GM21367 (cell line): ENCODE data around the gene TBC1D19.
"Not testable (repeated sequence)": the region's sequence is repeated elsewhere in the genome, so short reads cannot be mapped to it uniquely, and the experiment has no call there.

Experiments used
- ATAC-seq: cut with Tn5 transposase; IDR thresholded peaks from one replicate; pipeline ENCODE4 v1.9.1; 2021; ENCODE audit not compliant: unreplicated experiment

TBC1D19 gene

GRCh38 chr4:26679040-26679695 lies 95.3 kb downstream of the TBC1D19 start:
- not testable (repeated sequence) for ATAC-seq

GRCh38 chr4:26682436-26682835 lies 98.6 kb downstream of the TBC1D19 start:
- ATAC-seq, result no peak

- ATAC-seq, result no peak
Measured at GRCh38 chr4:26685250-26685649, 101.4 kb downstream of the TBC1D19 start.

- ATAC-seq, result no peak
Measured at GRCh38 chr4:26687728-26688127, 103.8 kb downstream of the TBC1D19 start.

- no peak for ATAC-seq
Measured at GRCh38 chr4:26690506-26690905, 106.6 kb downstream of the TBC1D19 start.

- ATAC-seq, result no peak
Measured at GRCh38 chr4:26692014-26692726, 108.3 kb downstream of the TBC1D19 start.

GRCh38 chr4:26694131-26694530 lies 110.2 kb downstream of the TBC1D19 start:
- not testable (repeated sequence) for ATAC-seq

- ATAC-seq, result no peak
Measured at GRCh38 chr4:26700110-26700509, 116.2 kb downstream of the TBC1D19 start.

GRCh38 chr4:26701095-26701494 lies 117.2 kb downstream of the TBC1D19 start:
- no peak for ATAC-seq

GRCh38 chr4:26701786-26702227 lies 117.9 kb downstream of the TBC1D19 start:
- no peak for ATAC-seq

- ATAC-seq, result no peak
Measured at GRCh38 chr4:26707342-26707741, 123.5 kb downstream of the TBC1D19 start.

GRCh38 chr4:26709246-26709645 lies 125.4 kb downstream of the TBC1D19 start:
- ATAC-seq, result no peak

- ATAC-seq, result no peak
Measured at GRCh38 chr4:26713563-26714151, 129.8 kb downstream of the TBC1D19 start.

GRCh38 chr4:26715636-26716242 lies 131.9 kb downstream of the TBC1D19 start:
- ATAC-seq, result no peak

GRCh38 chr4:26717332-26717731 lies 133.4 kb downstream of the TBC1D19 start:
- no peak for ATAC-seq

GRCh38 chr4:26719954-26720552 lies 136.2 kb downstream of the TBC1D19 start:
- ATAC-seq, result no peak

- no peak for ATAC-seq
Measured at GRCh38 chr4:26721685-26722084, 137.8 kb downstream of the TBC1D19 start.

- ATAC-seq, result peak; percentile 91
Measured at GRCh38 chr4:26723216-26723615, 139.3 kb downstream of the TBC1D19 start.

GRCh38 chr4:26724534-26724933 lies 140.7 kb downstream of the TBC1D19 start:
- ATAC-seq, result peak; percentile 36

GRCh38 chr4:26726655-26727387 lies 142.9 kb downstream of the TBC1D19 start:
- ATAC-seq, result no peak

- no peak for ATAC-seq
Measured at GRCh38 chr4:26727844-26728243, 144.0 kb downstream of the TBC1D19 start.
